AG09309 (cell line): ENCODE data around the gene SNX4.
A peak's percentile ranks its signal among the peaks of the same experiment; 100 is the strongest.
"Not testable (repeated sequence)": the region's sequence is repeated elsewhere in the genome, so short reads cannot be mapped to it uniquely, and the experiment has no call there.

Source experiments
- DNase-seq: peaks from one replicate; pipeline ENCODE4 v3.0.0-alpha.2; 2010; ENCODE audit warnings: low read depth
- H3K4me3 ChIP-seq: 2 replicates; pipeline ENCODE4 v1.5.1; 2011; ENCODE audit warnings: mild to moderate bottlenecking, low read depth, low read length, moderate library complexity; ENCODE audit not compliant: control insufficient read depth
- TF ChIP-seq, protein P1 (sequence below): IDR thresholded peaks from 2 replicates; pipeline ENCODE4 v1.5.1; 2011; ENCODE audit warnings: mild to moderate bottlenecking, low read depth, low read length, inconsistent platforms; ENCODE audit not compliant: insufficient read depth, control insufficient read depth; ENCODE audit errors: missing control alignments

SNX4 gene

DNA sequence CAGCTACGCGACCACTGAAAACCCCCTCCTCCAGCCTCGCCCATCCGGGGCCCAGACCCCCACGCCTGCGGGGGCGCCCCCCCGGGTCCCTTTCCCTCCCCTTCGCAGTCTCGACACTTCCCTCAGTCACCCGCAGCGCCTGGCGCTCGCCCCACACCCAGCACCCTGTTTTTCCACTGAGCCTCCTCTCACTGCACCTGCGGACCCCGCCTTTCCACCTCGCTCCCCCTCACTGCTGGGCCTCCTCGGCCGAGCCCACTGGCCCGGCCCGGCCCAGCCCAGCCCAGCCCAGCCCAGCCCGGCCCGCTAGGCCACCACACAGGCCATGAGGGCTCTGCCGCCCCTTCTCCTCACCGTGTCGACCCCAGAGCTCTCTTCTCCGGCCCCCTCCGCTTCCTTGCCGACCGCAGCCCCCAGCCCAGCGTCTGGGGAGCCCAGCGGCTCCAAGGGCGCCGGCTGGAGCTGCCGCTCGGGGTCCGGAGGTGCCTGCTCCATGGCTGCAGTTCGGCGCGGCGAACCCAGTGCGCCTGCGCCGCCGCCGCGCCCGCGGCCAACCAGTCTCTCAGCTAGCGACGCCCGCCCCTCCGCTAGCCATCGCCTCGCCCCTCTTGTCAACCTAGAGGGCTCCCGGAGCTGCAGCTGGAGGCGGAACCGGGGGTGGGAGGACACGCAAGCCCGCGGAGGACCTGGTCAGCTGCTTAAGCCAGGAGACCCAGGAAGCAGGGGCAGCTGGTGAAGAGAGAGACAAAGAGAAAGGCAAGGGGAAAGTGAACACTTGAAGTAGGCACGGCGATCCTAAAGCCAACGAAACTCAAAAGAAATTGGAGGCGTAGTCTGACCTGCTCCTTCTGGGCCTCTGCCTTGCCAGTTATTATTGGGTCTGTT, at the start of gene SNX4:
SNX4 (minus strand) TSS at position 525 of the 885 bp plus-strand sequence; CDS start at position 495, 30 bp downstream.
- H3K4me3 ChIP-seq = peak within 1 kb of the TSS; percentile 87
- TF ChIP-seq, protein P1, sequence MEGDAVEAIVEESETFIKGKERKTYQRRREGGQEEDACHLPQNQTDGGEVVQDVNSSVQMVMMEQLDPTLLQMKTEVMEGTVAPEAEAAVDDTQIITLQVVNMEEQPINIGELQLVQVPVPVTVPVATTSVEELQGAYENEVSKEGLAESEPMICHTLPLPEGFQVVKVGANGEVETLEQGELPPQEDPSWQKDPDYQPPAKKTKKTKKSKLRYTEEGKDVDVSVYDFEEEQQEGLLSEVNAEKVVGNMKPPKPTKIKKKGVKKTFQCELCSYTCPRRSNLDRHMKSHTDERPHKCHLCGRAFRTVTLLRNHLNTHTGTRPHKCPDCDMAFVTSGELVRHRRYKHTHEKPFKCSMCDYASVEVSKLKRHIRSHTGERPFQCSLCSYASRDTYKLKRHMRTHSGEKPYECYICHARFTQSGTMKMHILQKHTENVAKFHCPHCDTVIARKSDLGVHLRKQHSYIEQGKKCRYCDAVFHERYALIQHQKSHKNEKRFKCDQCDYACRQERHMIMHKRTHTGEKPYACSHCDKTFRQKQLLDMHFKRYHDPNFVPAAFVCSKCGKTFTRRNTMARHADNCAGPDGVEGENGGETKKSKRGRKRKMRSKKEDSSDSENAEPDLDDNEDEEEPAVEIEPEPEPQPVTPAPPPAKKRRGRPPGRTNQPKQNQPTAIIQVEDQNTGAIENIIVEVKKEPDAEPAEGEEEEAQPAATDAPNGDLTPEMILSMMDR = no peak
- DNase-seq = peak; percentile 66

DNA sequence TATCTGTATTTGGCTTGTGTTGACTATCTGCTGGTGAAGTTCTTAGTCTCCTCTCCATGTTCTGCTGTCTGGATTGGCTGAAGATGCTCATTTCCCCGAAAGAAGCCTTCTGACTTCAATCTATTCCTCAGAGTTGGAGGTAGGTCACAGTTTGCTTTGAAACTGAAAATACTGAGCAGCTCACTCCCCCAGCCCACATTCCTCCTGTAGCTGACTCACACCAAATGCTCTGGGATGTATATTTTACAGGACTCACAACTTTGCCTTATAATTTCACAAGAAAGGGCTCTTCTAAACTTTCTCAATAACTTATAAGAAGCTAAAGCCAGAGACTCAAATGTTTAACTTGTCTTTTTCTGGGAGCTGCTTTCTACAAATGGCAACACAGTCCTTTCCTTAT, 36.3 kb upstream of the SNX4 start:
- no peak overlapping the region for H3K4me3 ChIP-seq
- no peak for DNase-seq
- TF ChIP-seq, protein P1 = no peak

DNA sequence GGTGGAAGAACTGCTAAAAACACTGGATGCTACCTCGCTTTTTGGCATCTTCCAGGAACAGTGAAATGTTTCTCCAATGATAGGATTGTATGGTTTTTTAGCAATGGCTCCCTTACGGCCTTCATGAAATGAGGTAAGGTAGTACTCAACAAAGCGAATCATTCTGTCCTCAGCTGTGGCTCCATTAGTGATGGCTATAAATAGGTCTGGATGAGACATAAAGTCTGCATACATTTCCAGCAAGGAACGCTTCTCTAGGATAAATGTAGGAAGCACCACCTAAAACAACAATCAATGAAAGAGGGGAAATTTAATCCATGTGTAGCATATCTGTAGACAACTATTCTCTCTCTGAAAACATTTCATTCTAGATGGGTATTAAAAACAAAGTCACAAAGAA, 32.4 kb upstream of the SNX4 start:
- H3K4me3 ChIP-seq = no peak overlapping the region
- TF ChIP-seq, protein P1 = no peak
- DNase-seq = no peak

DNA sequence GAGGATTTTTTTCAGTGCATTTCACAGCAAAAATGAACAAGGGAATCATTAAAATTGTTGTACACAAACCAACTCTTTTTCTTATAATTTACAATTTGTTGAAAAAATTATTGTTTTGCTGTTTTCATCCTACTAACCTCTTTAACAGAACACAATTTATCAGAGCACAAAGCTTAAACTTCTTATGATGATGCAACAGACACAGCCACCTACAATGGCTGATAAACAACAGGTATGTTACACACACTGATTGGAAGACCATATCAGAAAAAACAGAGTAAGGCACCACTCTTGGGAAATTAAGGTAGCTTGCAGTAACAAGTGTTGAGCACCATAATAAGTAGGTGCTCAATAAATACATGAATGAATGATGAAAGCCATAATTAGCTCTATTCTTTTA, 8.9 kb upstream of the SNX4 start:
- no peak for DNase-seq
- no peak overlapping the region for H3K4me3 ChIP-seq
- TF ChIP-seq, protein P1 = no peak

DNA sequence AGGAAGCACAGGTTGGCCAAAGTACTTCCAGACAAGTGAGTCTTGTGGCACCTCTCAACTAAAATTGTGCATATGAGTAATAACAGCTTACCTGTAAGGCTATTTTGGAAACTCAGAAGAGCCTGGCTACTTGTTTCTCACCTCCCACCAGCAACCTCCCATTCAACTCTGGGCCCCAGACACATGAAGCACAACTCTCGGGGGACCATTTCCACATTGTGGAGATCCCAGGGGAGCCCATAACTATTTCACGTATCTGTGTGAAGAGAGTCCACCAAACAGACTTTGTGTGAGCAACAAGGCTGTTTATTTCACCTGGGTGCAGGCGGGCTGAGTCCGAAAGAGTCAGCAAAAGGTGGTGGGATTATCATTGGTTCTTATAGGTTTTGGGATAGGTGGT, 5.2 kb upstream of the SNX4 start:
- H3K4me3 ChIP-seq = no peak overlapping the region
- TF ChIP-seq, protein P1 = no peak
- DNase-seq = no peak

DNA sequence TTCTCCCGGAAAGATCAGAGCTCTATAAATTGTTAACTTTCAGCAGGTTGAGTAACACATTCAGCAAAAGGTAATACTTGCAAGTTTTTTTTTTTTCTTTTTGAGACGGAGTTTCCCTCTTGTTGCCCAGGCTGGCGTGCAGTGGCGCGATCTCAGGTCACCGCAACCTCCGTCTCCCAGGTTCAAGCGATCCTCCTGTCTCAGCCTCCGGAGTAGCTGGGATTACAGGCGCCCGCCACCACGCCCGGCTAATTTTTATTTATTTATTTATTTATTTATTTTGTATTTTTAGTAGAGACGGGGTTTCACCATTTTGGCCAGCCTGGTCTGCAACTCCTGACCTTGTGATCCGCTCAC, 539 bp upstream of the SNX4 start:
- DNase-seq = not testable (repeated sequence)
- peak overlapping the region; percentile 87 for H3K4me3 ChIP-seq

DNA sequence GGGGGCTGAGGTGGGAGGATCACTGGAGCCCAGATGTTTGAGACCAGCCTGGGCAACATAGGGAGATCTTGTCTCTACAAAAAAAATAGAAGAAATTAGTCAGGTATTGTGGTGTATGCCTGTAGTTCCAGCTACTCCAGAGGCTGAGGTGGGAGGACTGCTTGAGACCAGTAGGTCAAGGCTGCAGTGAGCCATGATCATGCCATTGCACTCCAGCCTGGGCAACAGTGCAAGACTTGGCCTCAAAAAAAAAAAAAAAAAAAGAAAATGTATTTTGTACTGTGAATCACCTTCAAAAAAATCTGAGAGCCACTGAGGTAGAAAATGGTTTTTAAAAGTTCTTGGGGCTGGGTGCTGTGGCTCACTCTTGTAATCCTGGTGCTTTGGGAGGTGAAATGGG, 4.6 kb downstream of the SNX4 start:
- no peak for DNase-seq
- TF ChIP-seq, protein P1 = no peak
- no peak overlapping the region for H3K4me3 ChIP-seq
